HepG2 (cell line): ENCODE measurements around the gene SLC17A9. TPM values are rescaled to one million over a fixed set of nuclear protein-coding genes. Genes with fewer than 3 reads are reported as not detected.
A peak's percentile ranks its signal among the peaks of the same experiment; 100 is the strongest.

Experiments
- CREB3 ChIP-seq: sonication (generic); formaldehyde crosslinking; IDR thresholded peaks from 2 replicates; pipeline ENCODE4 v1.5.0; 2020; ENCODE audit warnings: missing genetic modification reagents
- DBP ChIP-seq: sonication (generic); formaldehyde crosslinking; IDR thresholded peaks from 2 replicates; pipeline ENCODE4 v1.4.0; 2020; ENCODE audit warnings: missing genetic modification reagents; ENCODE audit errors: not compliant biosample characterization
- FOSL1 ChIP-seq: sonication (generic); formaldehyde crosslinking; IDR thresholded peaks from 2 replicates; pipeline ENCODE4 v1.9.0; 2021; ENCODE audit warnings: missing genetic modification reagents, borderline replicate concordance
- FUBP1 ChIP-seq: sonication (generic); formaldehyde crosslinking; IDR thresholded peaks from 2 replicates; pipeline ENCODE4 v1.5.1; 2020; ENCODE audit warnings: missing genetic modification reagents, mild to moderate bottlenecking, borderline replicate concordance
- HDAC6 ChIP-seq: fragments of 200-600 bp; sonication (generic); IDR thresholded peaks from 2 replicates; pipeline ENCODE4 v1.7.0; 2017; ENCODE audit warnings: mild to moderate bottlenecking, antibody characterized with exemption, low read length, low read depth
- HNRNPH1 ChIP-seq: fragments of 200-400 bp; formaldehyde crosslinking; optimal IDR thresholded peaks from 2 replicates; pipeline ENCODE3; 2017; ENCODE audit warnings: mild to moderate bottlenecking, low read depth, low read length
- KAT8 ChIP-seq: IDR thresholded peaks from 2 replicates; pipeline ENCODE4 v1.6.1; 2016; ENCODE audit warnings: missing genetic modification reagents, missing compliant biosample characterization
- KDM3A ChIP-seq: IDR thresholded peaks from 2 replicates; pipeline ENCODE4 v1.6.1; 2018; ENCODE audit warnings: low read depth, missing compliant biosample characterization
- NFKB2 ChIP-seq: sonication (generic); formaldehyde crosslinking; IDR thresholded peaks from 2 replicates; pipeline ENCODE4 v1.4.0; 2020; ENCODE audit warnings: missing genetic modification reagents, borderline replicate concordance
- PLRG1 ChIP-seq: fragments of 450-650 bp; conservative IDR thresholded peaks from 2 replicates; pipeline ENCODE4 v1.6.1; 2016
- PTBP1 ChIP-seq: fragments of 200-400 bp; formaldehyde crosslinking; IDR thresholded peaks from 2 replicates; pipeline ENCODE4 v1.6.1; 2018; ENCODE audit warnings: low read length, low read depth; ENCODE audit not compliant: poor library complexity, severe bottlenecking
- SUZ12 ChIP-seq: fragments of 150-350 bp; IDR thresholded peaks from 2 replicates; pipeline ENCODE4 v1.6.1; 2014; ENCODE audit warnings: low read depth, low read length
- TCF7 ChIP-seq: sonication (generic); IDR thresholded peaks from 2 replicates; pipeline ENCODE4 v1.6.1; 2016; ENCODE audit warnings: antibody characterized with exemption, low read depth
- TCF7L2 ChIP-seq: IDR thresholded peaks from 2 replicates; pipeline ENCODE4 v1.6.1; 2011; ENCODE audit warnings: mild to moderate bottlenecking, low read depth, low read length, moderate library complexity
- TFDP2 ChIP-seq: sonication (generic); formaldehyde crosslinking; IDR thresholded peaks from 2 replicates; pipeline ENCODE4 v1.4.0; 2020; ENCODE audit warnings: missing genetic modification reagents
- ZBTB37 ChIP-seq: sonication (generic); formaldehyde crosslinking; IDR thresholded peaks from 2 replicates; pipeline ENCODE4 v1.4.0; 2020; ENCODE audit warnings: mild to moderate bottlenecking, missing genetic modification reagents
- ZNF251 ChIP-seq: sonication (generic); formaldehyde crosslinking; IDR thresholded peaks from 2 replicates; pipeline ENCODE4 v1.9.0; 2021; ENCODE audit warnings: mild to moderate bottlenecking, missing genetic modification reagents
- ZNF552 ChIP-seq: sonication (generic); formaldehyde crosslinking; IDR thresholded peaks from 2 replicates; pipeline ENCODE4 v1.9.0; 2022; ENCODE audit warnings: missing genetic modification reagents, mild to moderate bottlenecking, borderline replicate concordance
- ZNF580 ChIP-seq: IDR thresholded peaks from 2 replicates; pipeline ENCODE4 v1.6.1; 2016; ENCODE audit warnings: low read depth, borderline replicate concordance
- ZNF614 ChIP-seq: IDR thresholded peaks from 2 replicates; pipeline ENCODE4 v1.6.1; 2018; ENCODE audit warnings: missing biosample characterization, missing genetic modification reagents, inconsistent platforms, borderline replicate concordance
- ZNF644 ChIP-seq: IDR thresholded peaks from 2 replicates; pipeline ENCODE4 v1.6.1; 2016; ENCODE audit warnings: low read depth
- ZNF75D ChIP-seq: sonication (generic); formaldehyde crosslinking; IDR thresholded peaks from 2 replicates; pipeline ENCODE4 v1.8.1; 2023; ENCODE audit warnings: missing genetic modification reagents, mild to moderate bottlenecking, borderline replicate concordance
- ZNF782 ChIP-seq: sonication (generic); formaldehyde crosslinking; IDR thresholded peaks from 2 replicates; pipeline ENCODE4 v1.4.0; 2020; ENCODE audit warnings: missing genetic modification reagents, mild to moderate bottlenecking, borderline replicate concordance
- ZSCAN22 ChIP-seq: sonication (generic); formaldehyde crosslinking; IDR thresholded peaks from 2 replicates; pipeline ENCODE4 v1.4.0; 2020; ENCODE audit warnings: mild to moderate bottlenecking, missing genetic modification reagents
- polyA plus RNA-seq, 8 experiments: library from polyadenylated mRNA; depleted of rRNA in 3 of 8; stranded (reverse) in 7 of 8; unstranded in 1 of 8; fragments of >200 nt; fragmentation: Illumina TruSeq in 4 of 8; extraction: Trizol in 4 of 8; gene quantifications; 2 replicates each; pipeline versions ENCODE4 v1.2.1 to v1.2.3, GENCODE V29; 2011 to 2016; ENCODE audit warnings: low read depth in 4 of 8, missing spikeins in 1 of 8, mixed read lengths in 1 of 8; ENCODE audit not compliant: insufficient read depth in 1 of 8
- total RNA-seq, 5 experiments: library from RNA; depleted of rRNA; stranded (reverse); fragments of >200 nt; fragmentation: Illumina TruSeq; extraction: Trizol; gene quantifications; 2 replicates each; pipeline ENCODE4 v1.2.3, GENCODE V29; 2016; ENCODE audit warnings: low read depth in 1 of 5

SLC17A9 gene
- total and polyA plus RNA-seq, 2 of the 13 experiments (the other 11 are each of a cell fraction or from before 2014, with no cell fraction given) = 110 to 191 TPM

- TF ChIP-seq FUBP1 (CRISPR knock-in tag) (peak; percentile 98), CREB3 (CRISPR knock-in tag) (no peak), PLRG1 (no peak), ZNF251 (no peak), FOSL1 (CRISPR knock-in tag) (no peak), ZNF580 (peak; percentile 99), PTBP1 (no peak), KAT8 (CRISPR knock-in tag) (peak; percentile 83), TFDP2 (CRISPR knock-in tag) (peak; percentile 44), KDM3A (CRISPR knock-in tag) (peak; percentile 88; the same call in 1 of the 2 replicates), DBP (CRISPR knock-in tag) (no peak), TCF7 (peak; percentile 51; the same call in 1 of the 2 replicates), TCF7L2 (no peak), NFKB2 (CRISPR knock-in tag) (no peak; the same call in 1 of the 2 replicates), SUZ12 (no peak), HDAC6 (no peak), ZBTB37 (CRISPR knock-in tag) (no peak), HNRNPH1 (peak; percentile 21), ZNF75D (CRISPR knock-in tag) (no peak), ZNF552 (CRISPR knock-in tag) (peak; percentile 85; the same call in 1 of the 2 replicates), ZNF782 (CRISPR knock-in tag) (peak; percentile 67; the same call in 1 of the 2 replicates), ZNF614 (peak; percentile 97), ZNF644 (CRISPR knock-in tag) (peak; percentile 89), ZSCAN22 (CRISPR knock-in tag) (no peak)
Measured at GRCh38 chr20:62916703-62917476, 35.6 kb upstream of the SLC17A9 start (continued).
